GM21737 (cell line): ENCODE data around the gene FBXO24.

Source experiments
- ATAC-seq: cut with Tn5 transposase; IDR thresholded peaks from one replicate; pipeline ENCODE4 v1.9.1; 2021; ENCODE audit warnings: mild to moderate bottlenecking, moderate library complexity; ENCODE audit not compliant: unreplicated experiment

Gene FBXO24

GRCh38 chr7:100589341-100589947 is 3.3 kb downstream of the FBXO24 start:
- ATAC-seq: no peak

- ATAC-seq: no peak
Measured at GRCh38 chr7:100590077-100590737, 4.1 kb downstream of the FBXO24 start.

GRCh38 chr7:100591596-100591995 is 5.5 kb downstream of the FBXO24 start:
- no peak for ATAC-seq

GRCh38 chr7:100595188-100595587 is 9.1 kb downstream of the FBXO24 start:
- no peak for ATAC-seq

- ATAC-seq: no peak
Measured at GRCh38 chr7:100598425-100598824, 12.3 kb downstream of the FBXO24 start.

GRCh38 chr7:100599911-100600729 is 14.0 kb downstream of the FBXO24 start:
- ATAC-seq: no peak

- ATAC-seq: no peak
Measured at GRCh38 chr7:100600730-100601038, 14.6 kb downstream of the FBXO24 start.

- no peak for ATAC-seq
Measured at GRCh38 chr7:100602889-100603725, 17.0 kb downstream of the FBXO24 start.

GRCh38 chr7:100603726-100604027 is 17.5 kb downstream of the FBXO24 start:
- ATAC-seq: no peak

GRCh38 chr7:100604028-100604975 is 18.2 kb downstream of the FBXO24 start:
- ATAC-seq: peak; percentile 46

- ATAC-seq: no peak
Measured at GRCh38 chr7:100604976-100605911, 19.1 kb downstream of the FBXO24 start.

- ATAC-seq: no peak
Measured at GRCh38 chr7:100606313-100606712, 20.2 kb downstream of the FBXO24 start.

- no peak for ATAC-seq
Measured at GRCh38 chr7:100607111-100607510, 21.0 kb downstream of the FBXO24 start.

GRCh38 chr7:100609958-100610357 is 23.8 kb downstream of the FBXO24 start:
- no peak for ATAC-seq

- ATAC-seq: peak; percentile 92
Measured at GRCh38 chr7:100611983-100612729, 26.0 kb downstream of the FBXO24 start, which contains the start of gene MOSPD3. Gene MOSPD3, plus strand, starts transcription at chr7:100612540. Its CDS starts 252 bp downstream, at chr7:100612792.

- ATAC-seq: peak; percentile 4
Measured at GRCh38 chr7:100612730-100613390, 26.7 kb downstream of the FBXO24 start.

- ATAC-seq: no peak
Measured at GRCh38 chr7:100613412-100614175, 27.5 kb downstream of the FBXO24 start.
